Measurements from ENCODE around the gene PITPNM2. TPM values are rescaled to one million over a fixed set of nuclear protein-coding genes. Genes with fewer than 3 reads are reported as not detected.
A peak's percentile ranks its signal among the peaks of the same experiment; 100 is the strongest.

The PITPNM2 gene
- total RNA-seq, 4 donors from 2014 or later, result 10.4 to 24.4 (median 13.3) TPM

GRCh38 chr12:123149088-123149487 is 1.8 kb downstream of the PITPNM2 start:
- 82% methylated on average over 3 of the region's 3 CpGs for WGBS
- H3K36me3 ChIP-seq, result no peaks in the 10 kb centered on the region
- DNase-seq (ENCODE audit: extremely low spot score), result no peak
- H3K9me3 ChIP-seq, result no peaks in the 10 kb centered on the region
- no peaks in the 10 kb centered on the region for H3K27me3 ChIP-seq
- H3K27ac ChIP-seq (replicated peaks in 1 of 4), result peak overlapping the region; percentile 86 to 93 (median 88)
- H3K4me3 ChIP-seq, result peak overlapping the region; percentile 68 to 88 (median 82)
- intact Hi-C loops (cut with DNase I), result no loop called here
- peaks cover 20 to 62% (median 37%) of the 10 kb centered on the region in 4 donors for H3K4me1 ChIP-seq
- TF ChIP-seq CTCF (IDR thresholded peaks at IDR 0.05) (peak in 1 of 3 experiments; percentile 14), POLR2AphosphoS5 (IDR thresholded peaks at IDR 0.05) (no peak), EP300 (IDR thresholded peaks at IDR 0.05) (no peak)

GRCh38 chr12:123148655-123149054 is 2.2 kb downstream of the PITPNM2 start:
- Histone ChIP-seq H3K9me3 (no peaks in the 10 kb centered on the region), H3K27ac (replicated peaks in 1 of 4) (peak overlapping the region; percentile 86 to 93 (median 88)), H3K36me3 (no peaks in the 10 kb centered on the region), H3K4me3 (no peak overlapping the region), H3K27me3 (no peaks in the 10 kb centered on the region), H3K4me1 (peaks cover 24 to 66% (median 41%) of the 10 kb centered on the region in 4 donors)
- 74% methylated on average over 5 of the region's 5 CpGs for WGBS
- intact Hi-C loops (cut with DNase I), result no loop called here
- no peak for DNase-seq (ENCODE audit: extremely low spot score)
- TF ChIP-seq POLR2A (IDR thresholded peaks at IDR 0.05; ENCODE audit: low read depth), result no peak
- no peak for TF ChIP-seq EP300 (IDR thresholded peaks at IDR 0.05)
- TF ChIP-seq CTCF (IDR thresholded peaks at IDR 0.05), result no peak
- no peak for TF ChIP-seq POLR2AphosphoS5 (IDR thresholded peaks at IDR 0.05)

- TF ChIP-seq POLR2A (IDR thresholded peaks at IDR 0.05; ENCODE audit: low read depth) (no peak), EP300 (IDR thresholded peaks at IDR 0.05) (no peak), CTCF (IDR thresholded peaks at IDR 0.05) (no peak), POLR2AphosphoS5 (IDR thresholded peaks at IDR 0.05) (no peak)
- Histone ChIP-seq H3K27me3 (no peaks in the 10 kb centered on the region), H3K9me3 (no peaks in the 10 kb centered on the region), H3K4me1 (peaks cover 28 to 70% (median 45%) of the 10 kb centered on the region in 4 donors), H3K4me3 (no peak overlapping the region), H3K36me3 (no peaks in the 10 kb centered on the region), H3K27ac (replicated peaks in 1 of 4) (peak overlapping the region in 3 of 4 donors; percentile 8 to 93 (median 89))
- WGBS, result 74% methylated on average over 9 of the region's 9 CpGs
- intact Hi-C loops (cut with DNase I), result no loop called here
- no peak for DNase-seq (ENCODE audit: extremely low spot score)
These were observed 2.7 kb downstream of the PITPNM2 start for GRCh38 chr12:123148223-123148622.

- Histone ChIP-seq H3K27me3 (no peaks in the 10 kb centered on the region), H3K4me3 (no peak overlapping the region), H3K27ac (replicated peaks in 1 of 4) (no peak overlapping the region), H3K36me3 (no peaks in the 10 kb centered on the region), H3K9me3 (no peaks in the 10 kb centered on the region), H3K4me1 (peaks cover 53 to 83% (median 65%) of the 10 kb centered on the region in 4 donors)
- 92% methylated on average over 2 of the region's 2 CpGs for WGBS
- TF ChIP-seq POLR2A (IDR thresholded peaks at IDR 0.05; ENCODE audit: low read depth), result no peak
- no peak for TF ChIP-seq EP300 (IDR thresholded peaks at IDR 0.05)
- TF ChIP-seq CTCF (IDR thresholded peaks at IDR 0.05), result no peak
- TF ChIP-seq POLR2AphosphoS5 (IDR thresholded peaks at IDR 0.05), result no peak
- DNase-seq (ENCODE audit: extremely low spot score), result no peak
- intact Hi-C loops (cut with DNase I), result no loop called here
These were observed 5.7 kb downstream of the PITPNM2 start for GRCh38 chr12:123145211-123145610.

All from esophagus muscularis mucosa (tissue), 4 donors.